Measurements from ENCODE around the gene ATN1.

DNA sequence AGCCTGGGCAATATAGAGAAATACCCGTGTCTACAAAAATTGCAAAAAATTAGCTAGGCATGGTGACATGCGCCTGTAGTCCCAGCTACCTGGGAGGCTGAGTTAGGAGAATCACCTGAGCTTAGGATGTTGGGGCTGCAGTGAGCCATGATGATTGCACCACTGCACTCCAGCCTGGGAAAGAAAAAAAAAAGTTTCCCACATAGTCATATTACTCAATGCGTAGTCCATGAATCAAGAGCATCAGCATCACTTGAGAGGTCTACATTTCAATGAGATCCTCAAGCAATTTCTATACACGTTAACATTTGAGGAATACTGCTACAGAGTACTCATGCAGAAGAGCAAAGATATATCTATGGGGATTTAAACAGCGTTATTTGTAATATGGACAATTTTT, 28.3 kb upstream of the ATN1 start:
- TF ChIP-seq, protein P1, sequence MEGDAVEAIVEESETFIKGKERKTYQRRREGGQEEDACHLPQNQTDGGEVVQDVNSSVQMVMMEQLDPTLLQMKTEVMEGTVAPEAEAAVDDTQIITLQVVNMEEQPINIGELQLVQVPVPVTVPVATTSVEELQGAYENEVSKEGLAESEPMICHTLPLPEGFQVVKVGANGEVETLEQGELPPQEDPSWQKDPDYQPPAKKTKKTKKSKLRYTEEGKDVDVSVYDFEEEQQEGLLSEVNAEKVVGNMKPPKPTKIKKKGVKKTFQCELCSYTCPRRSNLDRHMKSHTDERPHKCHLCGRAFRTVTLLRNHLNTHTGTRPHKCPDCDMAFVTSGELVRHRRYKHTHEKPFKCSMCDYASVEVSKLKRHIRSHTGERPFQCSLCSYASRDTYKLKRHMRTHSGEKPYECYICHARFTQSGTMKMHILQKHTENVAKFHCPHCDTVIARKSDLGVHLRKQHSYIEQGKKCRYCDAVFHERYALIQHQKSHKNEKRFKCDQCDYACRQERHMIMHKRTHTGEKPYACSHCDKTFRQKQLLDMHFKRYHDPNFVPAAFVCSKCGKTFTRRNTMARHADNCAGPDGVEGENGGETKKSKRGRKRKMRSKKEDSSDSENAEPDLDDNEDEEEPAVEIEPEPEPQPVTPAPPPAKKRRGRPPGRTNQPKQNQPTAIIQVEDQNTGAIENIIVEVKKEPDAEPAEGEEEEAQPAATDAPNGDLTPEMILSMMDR (IDR thresholded peaks at IDR 0.05), result no peak
- TF ChIP-seq POLR2A (IDR thresholded peaks at IDR 0.05), result no peak

Data from body of pancreas (tissue), 4 donors.